ENCODE results near the gene SULT1C3. TPM values are rescaled to one million over a fixed set of nuclear protein-coding genes. Genes with fewer than 3 reads are reported as not detected.

SULT1C3 gene
- not detected for total RNA-seq

GRCh38 chr2:108239786-108240185 is at the start of gene SULT1C3:
Gene SULT1C3 (plus strand): TSS chr2:108239968. CDS start chr2:108247195, 7,227 bp downstream.

GRCh38 chr2:108288534-108289106 is 48.9 kb downstream of the SULT1C3 start, which contains the start of gene SULT1C2:
Gene SULT1C2 (plus strand): TSS chr2:108288895. CDS start chr2:108293668, 4,773 bp downstream.

Other genes with a start within 250 kb of the SULT1C3 start
- gene SULT1C2, start 48.9 kb downstream of the SULT1C3 start, total RNA-seq: 0.31 TPM
- 11.9 TPM for gene SULT1C4, start 138.0 kb downstream of the SULT1C3 start, total RNA-seq
- gene GCC2, start 209.2 kb downstream of the SULT1C3 start, total RNA-seq: 60.1 TPM

Data from parietal lobe (tissue), 1 donor.